T-helper 9 cell (primary cell): Measurements from ENCODE around the gene ZNF224.
A peak's percentile ranks its signal among the peaks of the same experiment; 100 is the strongest.

Experiments used
- DNase-seq: peaks from one replicate; pipeline ENCODE4 v3.0.0-alpha.2; 2020

The ZNF224 gene

DNA sequence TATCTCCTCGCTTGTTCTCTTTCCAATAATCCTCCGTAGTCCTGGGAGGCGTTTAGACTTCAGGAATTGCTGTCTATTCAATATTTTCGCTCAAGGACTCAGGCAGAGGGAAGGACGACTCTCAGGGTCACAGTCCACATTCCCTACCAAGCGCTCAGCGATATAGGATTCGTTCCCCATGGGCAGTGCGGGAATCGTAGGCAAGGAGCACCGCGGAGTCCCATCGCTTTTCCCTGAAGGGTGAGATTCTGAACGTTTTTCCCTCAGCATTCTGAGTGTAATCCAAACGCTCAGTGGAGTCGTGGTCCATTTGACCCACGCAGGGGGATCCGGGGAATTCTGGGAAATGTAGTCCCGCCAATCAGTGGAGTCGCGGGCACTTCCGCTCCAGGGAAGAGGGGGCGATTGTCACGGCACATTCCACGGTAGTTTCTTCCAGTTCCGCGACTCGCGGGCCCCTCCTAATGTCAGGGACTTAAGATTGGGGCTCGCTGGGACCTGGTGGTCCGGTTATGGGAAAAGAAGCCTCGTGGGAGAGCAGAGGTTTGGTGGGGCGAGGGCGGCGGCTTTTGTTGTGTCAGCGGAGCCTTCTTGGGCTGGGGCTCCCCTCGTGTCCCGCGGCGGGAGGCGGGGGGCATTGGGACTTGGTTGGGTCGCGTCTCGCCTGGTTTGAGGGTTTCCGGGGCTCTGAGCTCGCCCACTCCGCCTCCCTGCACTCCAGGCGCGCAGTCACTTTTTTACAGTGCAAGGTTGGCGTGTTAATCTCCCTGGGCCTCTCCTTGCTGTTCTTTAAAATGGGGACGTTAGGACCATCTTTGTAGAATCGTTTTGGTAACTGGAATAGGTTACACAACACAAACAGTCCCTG is 47.3 kb downstream of the ZNF224 start, which contains the start of gene ZNF234:
Gene ZNF234 (plus strand): TSS at position 364 of the 868 bp plus-strand sequence. CDS start 3,079 bp downstream, outside the sequence.
- peak; percentile 40 for DNase-seq

- DNase-seq, result no peak
Measured at GRCh38 chr19:44142059-44142433, 47.9 kb downstream of the ZNF224 start.

DNA sequence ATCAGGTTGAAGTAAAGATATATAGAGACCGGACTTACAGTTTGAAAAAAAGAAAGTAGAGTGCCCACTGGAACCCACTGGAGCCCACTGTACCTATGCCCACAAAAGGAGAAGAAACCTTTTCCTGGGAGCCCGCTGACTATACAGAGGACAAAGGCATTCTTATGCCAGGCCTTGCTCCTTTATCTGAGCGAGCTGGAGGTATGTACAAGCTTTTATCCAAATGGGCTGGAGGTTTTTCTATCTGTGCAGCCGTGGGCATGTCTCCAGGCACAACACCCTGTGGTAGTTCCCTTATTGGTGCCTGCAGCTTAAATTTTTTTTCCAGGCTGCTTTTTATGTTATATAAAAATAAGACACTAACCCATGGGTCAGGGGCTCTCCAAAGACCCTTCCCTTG is 55.6 kb downstream of the ZNF224 start:
- no peak for DNase-seq

DNA sequence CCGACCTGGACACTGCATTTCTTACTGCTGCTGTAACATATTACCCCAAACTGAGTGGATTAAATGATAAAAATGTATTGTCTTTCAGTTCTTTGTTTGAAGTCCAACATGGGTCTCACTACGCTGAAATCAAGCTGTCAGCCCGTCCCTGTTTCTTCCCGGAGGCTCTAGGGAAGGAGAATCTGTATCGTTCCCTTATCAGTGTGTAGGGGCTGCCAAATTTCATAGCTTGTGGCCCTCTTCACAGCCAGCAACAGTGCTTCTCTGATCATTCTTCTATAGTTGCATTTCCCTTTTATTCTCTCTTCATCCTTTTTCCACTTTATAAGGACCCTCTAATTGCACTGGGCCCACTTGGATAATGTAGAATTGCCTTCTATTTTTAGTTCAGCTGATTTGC is 57.3 kb downstream of the ZNF224 start:
- no peak for DNase-seq

DNA sequence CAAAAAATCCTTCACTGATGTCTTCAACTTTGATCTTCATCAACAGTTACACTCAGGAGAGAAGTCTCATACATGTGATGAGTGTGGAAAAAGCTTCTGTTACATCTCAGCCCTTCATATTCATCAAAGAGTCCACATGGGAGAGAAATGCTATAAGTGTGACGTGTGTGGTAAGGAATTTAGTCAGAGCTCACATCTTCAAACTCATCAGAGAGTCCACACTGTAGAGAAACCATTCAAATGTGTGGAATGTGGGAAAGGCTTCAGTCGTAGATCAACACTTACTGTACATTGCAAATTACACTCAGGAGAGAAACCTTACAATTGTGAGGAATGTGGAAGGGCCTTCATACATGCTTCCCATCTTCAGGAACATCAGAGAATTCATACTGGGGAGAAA is 62.3 kb downstream of the ZNF224 start:
- no peak for DNase-seq
